Measurements from ENCODE around the gene RS1. TPM values are rescaled to one million over a fixed set of nuclear protein-coding genes. Genes with fewer than 3 reads are reported as not detected.

Gene RS1
- total RNA-seq, 4 donors from 2014 or later, result not detected

GRCh38 chrX:18692541-18692940 is 20.6 kb upstream of the RS1 start:
- no peak for DNase-seq
- Histone ChIP-seq H3K9me3 (no peaks in the 10 kb centered on the region), H3K4me3 (no peak overlapping the region), H3K27me3 (no peaks in the 10 kb centered on the region), H3K27ac (no peak overlapping the region), H3K36me3 (no peaks in the 10 kb centered on the region), H3K4me1 (no peaks in the 10 kb centered on the region)
- no peak for ATAC-seq
- intact Hi-C loops (cut with DNase I; ENCODE audit: low total_unique reads) (no loop called here), in situ Hi-C loops (cut with MboI; ENCODE audit: low sequenced_read_pairs in 4 of 4) (loop anchor here in 3 of 4 donors (25.0 kb wide), 2 partner anchors 195 to 280 kb away; no protein-coding TSS in a partner anchor)
- no peak for TF ChIP-seq CTCF (IDR thresholded peaks at IDR 0.05 in 4 of 5, conservative IDR thresholded peaks at IDR 0.05 in 1 of 5)
- TF ChIP-seq POLR2A (IDR thresholded peaks at IDR 0.05), result no peak

DNA sequence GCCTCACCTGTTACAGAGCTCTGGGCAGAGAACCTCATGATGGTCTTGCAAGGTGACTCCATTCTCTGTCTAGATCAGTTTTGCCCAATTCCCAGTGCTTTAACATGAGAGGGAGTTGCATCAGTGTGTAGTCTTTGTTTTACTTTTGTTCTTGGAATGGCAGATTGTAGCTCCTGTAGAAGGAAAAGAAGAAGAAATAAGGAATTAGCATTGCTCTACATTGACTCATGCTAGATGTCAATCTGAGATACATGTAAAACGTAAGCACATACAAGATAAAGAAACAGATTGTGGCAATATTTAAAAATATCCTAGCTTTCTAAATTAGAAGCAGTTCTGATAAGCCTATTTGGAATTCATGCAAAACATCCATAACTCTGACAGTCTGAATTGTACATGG is 19.5 kb upstream of the RS1 start:
- TF ChIP-seq POLR2A (IDR thresholded peaks at IDR 0.05) (no peak), CTCF (IDR thresholded peaks at IDR 0.05 in 4 of 5, conservative IDR thresholded peaks at IDR 0.05 in 1 of 5) (no peak)
- intact Hi-C loops (cut with DNase I; ENCODE audit: low total_unique reads), result no loop called here
- Histone ChIP-seq H3K4me3 (no peak overlapping the region), H3K9me3 (no peaks in the 10 kb centered on the region), H3K27ac (no peak overlapping the region), H3K4me1 (no peaks in the 10 kb centered on the region), H3K27me3 (no peaks in the 10 kb centered on the region), H3K36me3 (no peaks in the 10 kb centered on the region)
- ATAC-seq, result no peak
- DNase-seq, result no peak
- in situ Hi-C loops (cut with MboI; ENCODE audit: low sequenced_read_pairs in 4 of 4), result loop anchor here in 3 of 4 donors (25.0 kb wide), 2 partner anchors 196 to 279 kb away; no protein-coding TSS in a partner anchor

GRCh38 chrX:18687856-18688495 is 16.1 kb upstream of the RS1 start:
- TF ChIP-seq POLR2A (IDR thresholded peaks at IDR 0.05) (no peak), CTCF (IDR thresholded peaks at IDR 0.05 in 4 of 5, conservative IDR thresholded peaks at IDR 0.05 in 1 of 5) (no peak)
- intact Hi-C loops (cut with DNase I; ENCODE audit: low total_unique reads), result no loop called here
- no peaks in the 10 kb centered on the region for H3K27me3 ChIP-seq
- no peak for ATAC-seq
- no peaks in the 10 kb centered on the region for H3K4me1 ChIP-seq
- H3K4me3 ChIP-seq, result no peak overlapping the region
- DNase-seq, result no peak
- H3K9me3 ChIP-seq, result no peaks in the 10 kb centered on the region
- H3K27ac ChIP-seq, result no peak overlapping the region
- no peaks in the 10 kb centered on the region for H3K36me3 ChIP-seq
- in situ Hi-C loops (cut with MboI; ENCODE audit: low sequenced_read_pairs in 4 of 4), result loop anchor here in 3 of 4 donors (25.0 kb wide), 2 partner anchors 199 to 276 kb away; no protein-coding TSS in a partner anchor

- TF ChIP-seq CTCF (IDR thresholded peaks at IDR 0.05 in 4 of 5, conservative IDR thresholded peaks at IDR 0.05 in 1 of 5), result no peak
- TF ChIP-seq POLR2A (IDR thresholded peaks at IDR 0.05), result no peak
- no peaks in the 10 kb centered on the region for H3K36me3 ChIP-seq
- H3K27me3 ChIP-seq, result no peaks in the 10 kb centered on the region
- intact Hi-C loops (cut with DNase I; ENCODE audit: low total_unique reads) (no loop called here), in situ Hi-C loops (cut with MboI; ENCODE audit: low sequenced_read_pairs in 4 of 4) (loop anchor here in 3 of 4 donors (25.0 kb wide), 2 partner anchors 204 to 271 kb away; no protein-coding TSS in a partner anchor)
- no peaks in the 10 kb centered on the region for H3K4me1 ChIP-seq
- H3K9me3 ChIP-seq, result no peaks in the 10 kb centered on the region
- no peak overlapping the region for H3K27ac ChIP-seq
- no peak for DNase-seq
- no peak for ATAC-seq
- H3K4me3 ChIP-seq, result no peak overlapping the region
Observed at GRCh38 chrX:18682979-18683387, 11.1 kb upstream of the RS1 start.
